CD14-positive monocyte (primary cell): ENCODE data around the gene GABRD. TPM values are rescaled to one million over a fixed set of nuclear protein-coding genes. Genes with fewer than 3 reads are reported as not detected.
A peak's percentile ranks its signal among the peaks of the same experiment; 100 is the strongest.

Experiments
- DNase-seq, 3 donors: peaks; one replicate each; pipeline ENCODE4 v3.0.0-alpha.2; 2011 to 2022
- H2AFZ ChIP-seq: 2 replicates; pipeline ENCODE4 v1.6.0; 2012; ENCODE audit warnings: mild to moderate bottlenecking, low read depth, low read length, inconsistent platforms; ENCODE audit not compliant: insufficient read depth, poor library complexity, severe bottlenecking
- H3K27ac ChIP-seq, 2 donors: 1 replicate in 1 of 2; 2 replicates in 1 of 2; pipeline ENCODE4 v1.5.1; 2012 to 2013; ENCODE audit warnings: low read length in 2 of 2, control low read depth in 1 of 2, inconsistent platforms in 1 of 2, low read depth in 1 of 2, mild to moderate bottlenecking in 1 of 2
- H3K27me3 ChIP-seq, 2 donors: one replicate each; pipeline versions ENCODE4 v1.6.0 to v1.6.1; 2011 to 2013; ENCODE audit warnings: low read length in 2 of 2; ENCODE audit not compliant: control insufficient read depth in 2 of 2, insufficient read depth in 2 of 2
- H3K36me3 ChIP-seq, 2 donors: replicated peaks in 1 of 2; 1 replicate in 1 of 2; 2 replicates in 1 of 2; pipeline versions ENCODE4 v1.5.1 to v1.6.1; 2012 to 2013; ENCODE audit warnings: low read length in 2 of 2, control low read depth in 1 of 2, inconsistent platforms in 1 of 2, mild to moderate bottlenecking in 1 of 2; ENCODE audit not compliant: insufficient read depth in 2 of 2, control insufficient read depth in 1 of 2
- H3K4me1 ChIP-seq, 2 donors: 1 replicate in 1 of 2; 2 replicates in 1 of 2; pipeline versions ENCODE4 v1.5.1 to v1.6.1; 2012 to 2013; ENCODE audit warnings: low read length in 2 of 2, control low read depth in 1 of 2, inconsistent platforms in 1 of 2, mild to moderate bottlenecking in 1 of 2, moderate library complexity in 1 of 2; ENCODE audit not compliant: insufficient read depth in 2 of 2, control insufficient read depth in 1 of 2
- H3K4me2 ChIP-seq: replicated peaks from 2 replicates; pipeline ENCODE3; 2012; ENCODE audit warnings: low read length, moderate library complexity, mild to moderate bottlenecking; ENCODE audit not compliant: poor library complexity, severe bottlenecking; ENCODE audit errors: extremely low read depth
- H3K4me3 ChIP-seq, 3 experiments: fragments of 200-600 bp in 1 of 3; sonication (generic) in 1 of 3; replicated peaks in 1 of 3; 1 replicate in 2 of 3; 2 replicates in 1 of 3; pipeline ENCODE4 v1.5.1; 2011 to 2013; ENCODE audit warnings: low read length in 3 of 3, mild to moderate bottlenecking in 3 of 3, control low read depth in 2 of 3, low read depth in 2 of 3, inconsistent platforms in 1 of 3, moderate library complexity in 1 of 3
- H3K79me2 ChIP-seq: 2 replicates; pipeline ENCODE4 v1.6.0; 2012; ENCODE audit warnings: mild to moderate bottlenecking, control low read depth, inconsistent platforms, low read length, moderate library complexity; ENCODE audit not compliant: insufficient read depth
- H3K9ac ChIP-seq: 2 replicates; pipeline ENCODE4 v1.6.0; 2017; ENCODE audit warnings: low read length, mild to moderate bottlenecking; ENCODE audit not compliant: insufficient read depth, poor library complexity, severe bottlenecking
- H3K9me3 ChIP-seq, 2 donors: replicated peaks in 1 of 2; 1 replicate in 1 of 2; 2 replicates in 1 of 2; pipeline versions ENCODE4 v1.5.1 to v1.6.1; 2012 to 2013; ENCODE audit warnings: low read length in 2 of 2, control low read depth in 1 of 2; ENCODE audit not compliant: control insufficient read depth in 1 of 2, insufficient read depth in 1 of 2
- H4K20me1 ChIP-seq: 2 replicates; pipeline ENCODE4 v1.6.0; 2012; ENCODE audit warnings: mild to moderate bottlenecking, low read length, control low read depth, moderate library complexity; ENCODE audit not compliant: insufficient read depth
- H3K27ac Mint-ChIP-seq, 7 donors: one replicate each; pipeline ENCODE4 v1.8.0; 2020; ENCODE audit warnings: mild to moderate bottlenecking in 7 of 7, mixed read lengths in 7 of 7, moderate library complexity in 6 of 7, inconsistent platforms in 2 of 7
- H3K27me3 Mint-ChIP-seq, 3 donors: one replicate each; pipeline ENCODE4 v1.8.0; 2021 to 2022; ENCODE audit warnings: low read depth in 3 of 3, mild to moderate bottlenecking in 3 of 3, mixed read lengths in 3 of 3, moderate library complexity in 3 of 3, inconsistent platforms in 1 of 3
- H3K36me3 Mint-ChIP-seq, 2 donors: one replicate each; pipeline ENCODE4 v1.8.0; 2020; ENCODE audit warnings: mixed read lengths in 2 of 2, inconsistent platforms in 1 of 2, mild to moderate bottlenecking in 1 of 2
- H3K4me1 Mint-ChIP-seq: one replicate; pipeline ENCODE4 v1.8.0; 2020; ENCODE audit warnings: mild to moderate bottlenecking, mixed read lengths
- H3K4me3 Mint-ChIP-seq, 2 donors: one replicate each; pipeline ENCODE4 v1.8.0; 2020; ENCODE audit warnings: mild to moderate bottlenecking in 2 of 2, mixed read lengths in 2 of 2, moderate library complexity in 1 of 2
- H3K9me3 Mint-ChIP-seq, 7 donors: one replicate each; pipeline ENCODE4 v1.8.0; 2020 to 2022; ENCODE audit warnings: mixed read lengths in 7 of 7, mild to moderate bottlenecking in 6 of 7, moderate library complexity in 6 of 7, inconsistent platforms in 2 of 7
- CTCF ChIP-seq: fragments of 200-600 bp; IDR thresholded peaks from one replicate; pipeline ENCODE4 v1.8.0; 2022; ENCODE audit warnings: antibody characterized with exemption, mild to moderate bottlenecking
- whole genome bisulfite sequencing: methylation state at CpG from one replicate; pipeline ENCODE4 v1.1.5; 2013; ENCODE audit warnings: missing lambda C conversion rate; ENCODE audit not compliant: insufficient coverage; 5-methylcytosine and 5-hydroxymethylcytosine counted together
- intact Hi-C, 2 donors: fragments of 100-400 bp; cut with micrococcal nuclease; formaldehyde crosslinking; loops; one replicate each; pipeline versions ENCODE4 v1.15.0 to v1.15.1; 2023
- polyA plus RNA-seq, 3 donors: library from polyadenylated mRNA; depleted of rRNA in 1 of 3; unstranded in 2 of 3; stranded (reverse) in 1 of 3; fragments of 300-500 nt in 2 of 3; fragments of >200 nt in 1 of 3; fragmentation: Illumina TruSeq in 2 of 3; gene quantifications; 1 replicate in 2 of 3; 2 replicates in 1 of 3; pipeline ENCODE4 v1.2.3, GENCODE V29; 2012 to 2021

Gene GABRD
- polyA plus RNA-seq, 3 donors: not detected

GRCh38 chr1:2060535-2060934, 41.4 kb downstream of the GABRD start:
- no peaks in the 10 kb centered on the region for H3K79me2 ChIP-seq
- intact Hi-C loops: no loop called here
- no peaks in the 10 kb centered on the region for H3K36me3 ChIP-seq
- no peaks in the 10 kb centered on the region for H3K36me3 Mint-ChIP-seq
- no peak overlapping the region for H3K4me2 ChIP-seq
- no peak for TF ChIP-seq CTCF
- H2AFZ ChIP-seq: no peak overlapping the region
- peaks cover 2 to 6% (median 3%) of the 10 kb centered on the region in 3 donors for H3K27me3 Mint-ChIP-seq
- H4K20me1 ChIP-seq: no peaks in the 10 kb centered on the region
- H3K4me1 ChIP-seq: no peaks in the 10 kb centered on the region
- peaks cover 0 to 7% of the 10 kb centered on the region in 2 donors for H3K9me3 ChIP-seq
- H3K9me3 Mint-ChIP-seq: peaks cover 0 to 10% (median 5%) of the 10 kb centered on the region in 7 donors
- peak overlapping the region in 1 of 7 donors; percentile 50 for H3K27ac Mint-ChIP-seq
- no peak overlapping the region for H3K9ac ChIP-seq
- H3K27me3 ChIP-seq: no peaks in the 10 kb centered on the region
- no peaks in the 10 kb centered on the region for H3K4me1 Mint-ChIP-seq
- no peak for DNase-seq
- no peak overlapping the region for H3K27ac ChIP-seq
- no peak overlapping the region for H3K4me3 Mint-ChIP-seq
- 95% methylated on average over 21 of the region's 23 CpGs for WGBS
- H3K4me3 ChIP-seq: no peak overlapping the region

GRCh38 chr1:2061065-2061778, 42.1 kb downstream of the GABRD start:
- no peak overlapping the region for H3K27ac Mint-ChIP-seq
- Histone ChIP-seq H4K20me1 (no peaks in the 10 kb centered on the region), H3K9me3 (peaks cover 0 to 7% of the 10 kb centered on the region in 2 donors), H3K4me3 (no peak overlapping the region), H3K9ac (no peak overlapping the region), H3K27ac (no peak overlapping the region), H3K4me2 (no peak overlapping the region), H3K27me3 (no peaks in the 10 kb centered on the region), H2AFZ (no peak overlapping the region), H3K36me3 (no peaks in the 10 kb centered on the region), H3K79me2 (no peaks in the 10 kb centered on the region), H3K4me1 (no peaks in the 10 kb centered on the region)
- WGBS: 95% methylated on average over 24 of the region's 28 CpGs
- peaks cover 0 to 14% (median 7%) of the 10 kb centered on the region in 7 donors for H3K9me3 Mint-ChIP-seq
- no peaks in the 10 kb centered on the region for H3K36me3 Mint-ChIP-seq
- peaks cover 2 to 6% (median 3%) of the 10 kb centered on the region in 3 donors for H3K27me3 Mint-ChIP-seq
- no peak for DNase-seq
- no peak for TF ChIP-seq CTCF
- H3K4me1 Mint-ChIP-seq: no peaks in the 10 kb centered on the region
- no peak overlapping the region for H3K4me3 Mint-ChIP-seq
- intact Hi-C loops: no loop called here
